ENCODE results near the gene RAPGEF4. TPM values are rescaled to one million over a fixed set of nuclear protein-coding genes. Genes with fewer than 3 reads are reported as not detected.

The RAPGEF4 gene
- total RNA-seq, 1 experiment from 2014 or later = not detected

GRCh38 chr2:173051463-173052215 is 316.0 kb downstream of the RAPGEF4 start:
- TF ChIP-seq, protein P1, sequence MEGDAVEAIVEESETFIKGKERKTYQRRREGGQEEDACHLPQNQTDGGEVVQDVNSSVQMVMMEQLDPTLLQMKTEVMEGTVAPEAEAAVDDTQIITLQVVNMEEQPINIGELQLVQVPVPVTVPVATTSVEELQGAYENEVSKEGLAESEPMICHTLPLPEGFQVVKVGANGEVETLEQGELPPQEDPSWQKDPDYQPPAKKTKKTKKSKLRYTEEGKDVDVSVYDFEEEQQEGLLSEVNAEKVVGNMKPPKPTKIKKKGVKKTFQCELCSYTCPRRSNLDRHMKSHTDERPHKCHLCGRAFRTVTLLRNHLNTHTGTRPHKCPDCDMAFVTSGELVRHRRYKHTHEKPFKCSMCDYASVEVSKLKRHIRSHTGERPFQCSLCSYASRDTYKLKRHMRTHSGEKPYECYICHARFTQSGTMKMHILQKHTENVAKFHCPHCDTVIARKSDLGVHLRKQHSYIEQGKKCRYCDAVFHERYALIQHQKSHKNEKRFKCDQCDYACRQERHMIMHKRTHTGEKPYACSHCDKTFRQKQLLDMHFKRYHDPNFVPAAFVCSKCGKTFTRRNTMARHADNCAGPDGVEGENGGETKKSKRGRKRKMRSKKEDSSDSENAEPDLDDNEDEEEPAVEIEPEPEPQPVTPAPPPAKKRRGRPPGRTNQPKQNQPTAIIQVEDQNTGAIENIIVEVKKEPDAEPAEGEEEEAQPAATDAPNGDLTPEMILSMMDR (IDR thresholded peaks at IDR 0.05; ENCODE audit: unreplicated experiment) = no peak
- POLR2A ChIA-PET = interaction anchor here (0.7 to 2.3 kb wide), 3 partner anchors 12 to 72 kb away, joined by 3 to 12 read pairs (median 3); no protein-coding TSS in a partner anchor
- CTCF ChIA-PET = interaction anchor here (0.5 to 1.3 kb wide), 2 partner anchors 24 to 97 kb away, joined by 3 read pairs; no protein-coding TSS in a partner anchor
- no peaks in the 10 kb centered on the region for H3K27me3 Mint-ChIP-seq (ENCODE audit: insufficient read depth, unreplicated experiment)
- H3K4me1 Mint-ChIP-seq (ENCODE audit: insufficient read depth, unreplicated experiment) = peaks cover 37% of the 10 kb centered on the region
- no peak overlapping the region for H3K4me3 Mint-ChIP-seq (ENCODE audit: unreplicated experiment)
- H3K27ac Mint-ChIP-seq (ENCODE audit: low read depth, unreplicated experiment) = peak overlapping the region; percentile 98
- peaks cover 6% of the 10 kb centered on the region for H3K36me3 Mint-ChIP-seq (ENCODE audit: insufficient read depth, unreplicated experiment)
- no peak for DNase-seq (ENCODE audit: unreplicated experiment)
- H3K9me3 Mint-ChIP-seq (ENCODE audit: unreplicated experiment) = no peaks in the 10 kb centered on the region
- no TSS peak for BruUV-seq (replicated peaks)
- intact Hi-C loops (cut with micrococcal nuclease) = no loop called here

GRCh38 chr2:173053043-173053699 is 317.5 kb downstream of the RAPGEF4 start:
- intact Hi-C loops (cut with micrococcal nuclease) = no loop called here
- no TSS peak for BruUV-seq (replicated peaks)
- TF ChIP-seq, protein P1 (IDR thresholded peaks at IDR 0.05; ENCODE audit: unreplicated experiment) = no peak
- ChIA-PET CTCF (interaction anchor here (0.6 to 1.1 kb wide), 2 partner anchors 20 to 32 kb away, joined by 3 read pairs; no protein-coding TSS in a partner anchor), POLR2A (interaction anchor here (1.1 kb wide), 1 partner anchor 20 kb away, joined by 6 read pairs; no protein-coding TSS in a partner anchor)
- no peak for DNase-seq (ENCODE audit: unreplicated experiment)
- no peak overlapping the region for H3K4me3 Mint-ChIP-seq (ENCODE audit: unreplicated experiment)
- no peaks in the 10 kb centered on the region for H3K9me3 Mint-ChIP-seq (ENCODE audit: unreplicated experiment)
- peaks cover 31% of the 10 kb centered on the region for H3K4me1 Mint-ChIP-seq (ENCODE audit: insufficient read depth, unreplicated experiment)
- no peaks in the 10 kb centered on the region for H3K27me3 Mint-ChIP-seq (ENCODE audit: insufficient read depth, unreplicated experiment)
- peaks cover 6% of the 10 kb centered on the region for H3K36me3 Mint-ChIP-seq (ENCODE audit: insufficient read depth, unreplicated experiment)
- H3K27ac Mint-ChIP-seq (ENCODE audit: low read depth, unreplicated experiment) = peak overlapping the region; percentile 39

DNA sequence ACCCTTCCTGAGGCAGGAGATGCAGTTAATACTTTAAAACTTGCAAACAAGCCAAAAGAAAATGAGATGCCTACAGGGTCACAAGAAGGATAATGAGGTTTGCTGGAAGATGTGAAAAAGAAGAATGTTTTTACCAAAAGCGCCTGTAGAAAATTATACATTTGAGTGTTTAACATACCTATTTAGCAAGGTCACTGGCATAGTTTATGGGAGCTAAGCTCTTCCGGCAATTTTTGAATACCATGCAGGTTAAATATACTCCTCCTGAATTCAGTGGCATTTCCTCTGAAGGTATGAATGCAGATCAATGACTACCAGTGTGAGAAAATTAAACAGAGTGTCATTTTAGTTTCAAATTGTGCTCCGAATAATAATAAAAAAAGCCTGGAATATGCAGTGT is 318.8 kb downstream of the RAPGEF4 start:
- Mint-ChIP-seq H3K4me1 (ENCODE audit: insufficient read depth, unreplicated experiment) (peaks cover 22% of the 10 kb centered on the region), H3K4me3 (ENCODE audit: unreplicated experiment) (no peak overlapping the region), H3K27ac (ENCODE audit: low read depth, unreplicated experiment) (no peak overlapping the region), H3K9me3 (ENCODE audit: unreplicated experiment) (no peaks in the 10 kb centered on the region), H3K27me3 (ENCODE audit: insufficient read depth, unreplicated experiment) (no peaks in the 10 kb centered on the region), H3K36me3 (ENCODE audit: insufficient read depth, unreplicated experiment) (peaks cover 6% of the 10 kb centered on the region)
- BruUV-seq (replicated peaks) = no TSS peak
- ChIA-PET CTCF (interaction anchor here (0.6 kb wide), 1 partner anchor 1303 kb away, joined by 4 read pairs; no protein-coding TSS in a partner anchor), POLR2A (interaction anchor here (0.6 kb wide), 1 partner anchor 25 kb away, joined by 3 read pairs; no protein-coding TSS in a partner anchor)
- intact Hi-C loops (cut with micrococcal nuclease) = no loop called here
- TF ChIP-seq, protein P1 (IDR thresholded peaks at IDR 0.05; ENCODE audit: unreplicated experiment) = no peak
- no peak for DNase-seq (ENCODE audit: unreplicated experiment)

All from MCF 10A (cell line).